Stimulated activated naive CD8-positive, alpha-beta T cell treated with anti-CD3 and anti-CD28 coated beads, Interleukin-15, amount 100 ng/mL, for 72 hours (primary cell): Measurements from ENCODE around the gene TMEM258.

ENCODE experiments used
- ATAC-seq: fragments of 150-1000 bp; cut with Tn5 transposase; 2 replicates; pipeline ENCODE4 v1.10.0; 2021; ENCODE audit warnings: mild to moderate bottlenecking, moderate library complexity
- DNase-seq, 2 donors: peaks; one replicate each; pipeline ENCODE4 v3.0.0; 2021 to 2022
- H3K27ac Mint-ChIP-seq, 2 donors: one replicate each; pipeline ENCODE4 v1.8.0; 2022; ENCODE audit warnings: mild to moderate bottlenecking in 2 of 2, mixed read lengths in 2 of 2, moderate library complexity in 2 of 2
- H3K27me3 Mint-ChIP-seq: one replicate; pipeline ENCODE4 v1.8.0; 2022; ENCODE audit warnings: mixed read lengths
- H3K4me1 Mint-ChIP-seq: one replicate; pipeline ENCODE4 v1.8.0; 2022; ENCODE audit warnings: mild to moderate bottlenecking, mixed read lengths
- H3K4me3 Mint-ChIP-seq, 2 donors: one replicate each; pipeline ENCODE4 v1.8.0; 2022; ENCODE audit warnings: mild to moderate bottlenecking in 2 of 2, mixed read lengths in 2 of 2, moderate library complexity in 1 of 2
- H3K9me3 Mint-ChIP-seq, 2 donors: one replicate each; pipeline ENCODE4 v1.8.0; 2022; ENCODE audit warnings: mixed read lengths in 2 of 2

The TMEM258 gene

DNA sequence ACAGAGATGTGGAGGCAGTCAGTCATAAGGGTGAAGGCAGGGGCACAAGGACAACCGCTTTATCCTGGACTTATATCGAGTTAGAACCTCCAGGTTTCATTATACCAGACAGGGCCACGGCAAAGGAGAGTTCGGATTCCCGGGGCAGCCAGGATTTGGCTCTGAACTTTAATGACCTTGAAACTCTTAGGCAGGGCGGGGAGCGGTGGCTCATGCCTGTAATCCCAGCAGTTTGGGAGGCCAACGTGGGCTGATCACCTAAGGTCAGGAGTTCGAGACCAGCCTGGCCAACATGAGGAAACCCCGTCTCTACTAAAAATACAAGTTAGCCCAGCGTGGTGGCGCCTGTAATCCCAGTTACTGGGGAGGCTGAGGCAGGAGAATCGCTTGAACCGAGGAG, 41.0 kb downstream of the TMEM258 start:
- H3K27me3 Mint-ChIP-seq = peaks cover 51% of the 10 kb centered on the region
- no peak for DNase-seq
- no peak overlapping the region for H3K4me3 Mint-ChIP-seq
- H3K9me3 Mint-ChIP-seq = no peaks in the 10 kb centered on the region
- H3K27ac Mint-ChIP-seq = no peak overlapping the region
- H3K4me1 Mint-ChIP-seq = peaks cover 35% of the 10 kb centered on the region
- ATAC-seq = no peak

DNA sequence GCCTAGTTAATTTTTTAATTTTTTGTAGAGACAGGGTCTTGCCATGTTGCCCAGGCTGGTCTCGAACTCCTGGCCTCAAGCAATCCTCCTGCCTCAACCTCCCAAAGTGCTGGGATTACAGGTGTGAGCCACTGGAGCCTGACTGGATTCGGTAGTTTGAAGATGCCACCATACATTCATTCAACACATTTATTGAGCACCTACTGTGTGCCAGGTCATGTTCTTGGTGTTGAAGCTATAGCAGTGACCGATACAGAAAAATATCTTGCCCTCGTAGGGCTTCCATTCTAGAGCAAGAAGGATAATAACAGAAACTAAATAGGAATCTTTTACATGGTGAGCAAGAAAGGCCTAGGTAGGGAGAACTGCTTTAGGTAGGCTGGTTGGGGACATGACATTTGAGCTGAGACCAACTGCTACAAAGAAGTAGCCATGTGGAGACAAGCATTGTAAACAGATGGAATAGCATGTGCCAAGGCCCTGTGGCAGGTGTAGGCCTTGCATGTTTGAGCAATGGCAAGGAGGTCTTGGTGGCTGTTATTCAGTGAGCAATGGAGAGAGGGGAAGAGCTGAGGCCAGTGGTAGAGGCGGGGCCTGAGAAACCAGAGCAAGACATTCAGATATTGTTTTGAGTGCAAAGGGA, 41.6 kb downstream of the TMEM258 start:
- no peak overlapping the region for H3K27ac Mint-ChIP-seq
- no peaks in the 10 kb centered on the region for H3K9me3 Mint-ChIP-seq
- no peak overlapping the region for H3K4me3 Mint-ChIP-seq
- peaks cover 51% of the 10 kb centered on the region for H3K27me3 Mint-ChIP-seq
- peaks cover 29% of the 10 kb centered on the region for H3K4me1 Mint-ChIP-seq
- ATAC-seq (no peak), DNase-seq (no peak)

DNA sequence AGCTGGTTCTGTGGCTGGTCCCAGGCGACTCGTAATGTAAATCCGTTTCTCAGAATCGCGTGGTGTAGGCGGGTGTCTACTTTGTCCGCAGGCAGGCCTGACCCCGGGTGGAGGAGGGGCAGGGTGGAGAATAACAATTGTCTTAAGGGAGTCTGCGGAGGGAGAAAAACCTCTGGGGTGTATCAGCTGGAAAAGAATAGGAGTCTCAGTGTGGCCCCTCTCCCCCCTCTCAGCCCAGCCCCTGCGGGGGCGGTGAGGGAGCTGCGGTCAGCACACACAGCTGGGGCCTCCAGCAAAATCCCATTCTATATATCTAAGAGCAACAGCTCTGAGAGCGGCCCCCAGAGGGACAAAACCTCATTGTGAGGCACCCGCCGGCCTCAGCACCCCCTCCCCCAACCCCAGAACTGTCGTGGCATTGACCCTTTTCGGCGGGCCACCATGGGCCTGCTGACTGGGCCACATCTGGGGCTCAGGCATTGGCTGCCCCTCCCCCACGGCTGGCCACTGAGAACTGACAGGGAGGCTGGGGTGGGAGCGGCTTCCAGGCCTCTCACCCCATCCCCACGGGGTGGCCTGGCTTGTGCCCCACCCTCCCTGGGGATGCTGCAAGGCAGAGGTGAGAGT, 42.7 kb downstream of the TMEM258 start:
- ATAC-seq = no peak
- Mint-ChIP-seq H3K4me3 (no peak overlapping the region), H3K9me3 (no peaks in the 10 kb centered on the region), H3K4me1 (peaks cover 24% of the 10 kb centered on the region), H3K27me3 (peaks cover 51% of the 10 kb centered on the region), H3K27ac (no peak overlapping the region)
- DNase-seq = no peak

DNA sequence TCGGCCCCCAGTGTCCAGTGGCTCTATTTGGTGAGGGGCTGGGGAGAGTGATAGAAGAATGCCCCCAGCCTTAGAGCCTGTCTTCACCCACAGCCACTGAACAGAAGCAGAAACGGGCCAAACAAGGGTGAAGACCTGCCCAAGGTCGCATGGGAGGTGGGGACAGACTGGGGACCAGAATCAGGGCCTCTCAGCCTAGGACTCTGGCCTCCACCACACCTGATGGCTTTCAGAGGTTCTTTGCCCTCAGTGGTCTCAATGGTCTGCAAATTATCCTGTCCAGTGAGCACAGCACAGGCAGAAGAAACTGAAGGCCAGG, 44.5 kb downstream of the TMEM258 start:
- Mint-ChIP-seq H3K4me1 (peaks cover 9% of the 10 kb centered on the region), H3K27ac (no peak overlapping the region), H3K27me3 (peaks cover 39% of the 10 kb centered on the region), H3K9me3 (no peaks in the 10 kb centered on the region), H3K4me3 (no peak overlapping the region)
- no peak for ATAC-seq
- no peak for DNase-seq

DNA sequence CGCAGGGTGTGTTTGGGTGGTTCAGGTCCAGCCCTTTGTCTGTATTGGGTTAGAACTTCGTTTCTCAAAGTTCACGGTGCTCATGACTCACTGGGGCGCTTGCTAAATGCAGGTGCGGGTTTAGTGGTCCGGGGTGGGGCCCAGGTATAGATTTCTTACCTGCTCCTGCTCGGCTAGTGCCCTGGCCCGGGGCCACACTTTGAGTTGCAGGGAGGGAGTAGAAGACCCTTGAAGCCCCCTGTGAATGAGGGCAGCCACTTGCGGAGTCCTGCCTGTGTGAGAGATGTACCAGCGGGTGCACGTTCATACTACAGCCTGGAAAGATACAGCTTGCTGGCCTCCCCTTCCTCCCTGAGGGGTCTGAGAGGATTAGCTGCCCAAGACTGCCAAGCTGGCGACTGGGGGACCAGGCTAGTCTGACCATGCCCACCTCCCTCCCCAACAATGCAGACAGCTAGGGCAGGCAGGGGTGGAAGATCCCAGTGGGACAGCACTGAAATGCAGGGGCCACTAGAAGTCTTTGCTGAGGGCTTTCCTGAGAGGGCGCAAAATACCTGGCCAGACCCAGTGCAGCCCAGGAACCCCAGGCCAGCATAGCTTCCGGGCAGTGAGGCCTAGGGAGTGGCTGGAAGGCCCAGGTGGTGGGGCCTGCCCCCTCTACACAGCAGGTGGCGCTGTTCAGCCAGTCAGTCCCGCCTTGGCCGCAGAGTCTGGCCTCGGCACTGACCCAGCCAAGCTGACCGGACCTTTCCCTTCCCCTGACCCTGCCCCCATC, 45.0 kb downstream of the TMEM258 start:
- Mint-ChIP-seq H3K9me3 (no peaks in the 10 kb centered on the region), H3K4me1 (peaks cover 6% of the 10 kb centered on the region), H3K27ac (no peak overlapping the region), H3K27me3 (peaks cover 36% of the 10 kb centered on the region), H3K4me3 (no peak overlapping the region)
- peak; percentile 41 to 47 for DNase-seq
- peak; percentile 49 for ATAC-seq

GRCh38 chr11:61746442-61747191, 45.8 kb downstream of the TMEM258 start:
- ATAC-seq (peak; percentile 21), DNase-seq (no peak)
- Mint-ChIP-seq H3K4me3 (no peak overlapping the region), H3K9me3 (no peaks in the 10 kb centered on the region), H3K27ac (peak overlapping the region; percentile 2 to 4), H3K27me3 (peaks cover 34% of the 10 kb centered on the region), H3K4me1 (peaks cover 6% of the 10 kb centered on the region)

GRCh38 chr11:61745781-61746441, 46.5 kb downstream of the TMEM258 start:
- Mint-ChIP-seq H3K9me3 (no peaks in the 10 kb centered on the region), H3K27ac (no peak overlapping the region), H3K4me3 (no peak overlapping the region), H3K4me1 (peaks cover 6% of the 10 kb centered on the region), H3K27me3 (peaks cover 26% of the 10 kb centered on the region)
- ATAC-seq (no peak), DNase-seq (no peak)

GRCh38 chr11:61744609-61745156, 47.7 kb downstream of the TMEM258 start:
- ATAC-seq (no peak), DNase-seq (no peak)
- Mint-ChIP-seq H3K27ac (no peak overlapping the region), H3K9me3 (no peaks in the 10 kb centered on the region), H3K4me3 (no peak overlapping the region), H3K27me3 (peaks cover 15% of the 10 kb centered on the region), H3K4me1 (peaks cover 6% of the 10 kb centered on the region)

GRCh38 chr11:61744181-61744580, 48.2 kb downstream of the TMEM258 start:
- peaks cover 1% of the 10 kb centered on the region for H3K4me1 Mint-ChIP-seq
- peaks cover 10% of the 10 kb centered on the region for H3K27me3 Mint-ChIP-seq
- no peak overlapping the region for H3K27ac Mint-ChIP-seq
- ATAC-seq = no peak
- DNase-seq = no peak
- H3K4me3 Mint-ChIP-seq = no peak overlapping the region
- H3K9me3 Mint-ChIP-seq = no peaks in the 10 kb centered on the region

DNA sequence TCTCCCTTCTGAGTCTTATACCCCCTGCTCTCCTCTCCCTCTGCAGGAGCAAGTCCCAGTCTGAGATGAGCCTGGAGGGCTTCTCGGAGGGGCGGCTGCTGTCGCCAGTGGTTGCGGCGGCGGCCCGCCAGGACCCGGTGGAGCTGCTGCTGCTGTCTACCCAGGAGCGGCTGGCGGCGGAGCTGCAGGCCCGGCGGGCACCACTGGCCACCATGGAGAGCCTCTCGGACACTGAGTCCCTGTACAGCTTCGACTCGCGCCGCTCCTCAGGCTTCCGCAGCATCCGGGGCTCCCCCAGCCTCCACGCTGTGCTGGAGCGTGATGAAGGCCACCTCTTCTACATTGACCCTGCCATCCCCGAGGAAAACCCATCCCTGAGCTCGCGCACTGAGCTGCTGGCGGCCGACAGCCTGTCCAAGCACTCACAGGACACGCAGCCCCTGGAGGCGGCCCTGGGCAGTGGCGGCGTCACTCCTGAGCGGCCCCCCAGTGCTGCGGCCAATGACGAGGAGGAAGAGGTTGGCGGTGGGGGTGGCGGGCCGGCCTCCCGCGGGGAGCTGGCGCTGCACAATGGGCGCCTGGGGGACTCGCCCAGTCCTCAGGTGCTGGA, 48.8 kb downstream of the TMEM258 start:
- H3K4me3 Mint-ChIP-seq = no peak overlapping the region
- H3K4me1 Mint-ChIP-seq = no peaks in the 10 kb centered on the region
- no peak for DNase-seq
- ATAC-seq = no peak
- peak overlapping the region in 1 of 2 donors; percentile 52 for H3K27ac Mint-ChIP-seq
- peaks cover 4% of the 10 kb centered on the region for H3K27me3 Mint-ChIP-seq
- H3K9me3 Mint-ChIP-seq = no peaks in the 10 kb centered on the region

DNA sequence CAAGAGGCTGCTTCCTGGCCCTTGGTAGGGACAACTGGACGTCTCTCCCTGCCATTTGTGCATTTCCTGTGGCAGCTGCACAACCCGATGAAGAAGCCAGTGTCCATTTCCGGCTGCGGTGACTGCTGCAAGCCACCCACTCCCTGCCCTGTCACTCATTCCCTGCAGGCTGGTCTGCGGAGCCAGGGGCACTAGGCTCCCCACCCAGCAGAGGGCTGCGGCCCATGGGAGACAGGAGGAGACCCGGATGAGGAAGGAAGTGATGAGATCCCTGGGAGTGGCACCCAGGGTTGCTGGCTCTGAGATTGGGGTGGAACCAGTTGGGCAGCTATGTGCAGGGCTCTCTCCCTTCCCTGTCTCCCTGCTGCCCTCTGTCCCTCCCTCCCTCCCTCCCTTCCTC, 50.0 kb downstream of the TMEM258 start:
- H3K4me3 Mint-ChIP-seq = no peak overlapping the region
- H3K27me3 Mint-ChIP-seq = no peaks in the 10 kb centered on the region
- DNase-seq (no peak), ATAC-seq (no peak)
- H3K27ac Mint-ChIP-seq = no peak overlapping the region
- no peaks in the 10 kb centered on the region for H3K4me1 Mint-ChIP-seq
- no peaks in the 10 kb centered on the region for H3K9me3 Mint-ChIP-seq

GRCh38 chr11:61739966-61740365, 52.4 kb downstream of the TMEM258 start:
- Mint-ChIP-seq H3K4me3 (no peak overlapping the region), H3K9me3 (no peaks in the 10 kb centered on the region), H3K27me3 (no peaks in the 10 kb centered on the region), H3K4me1 (no peaks in the 10 kb centered on the region), H3K27ac (no peak overlapping the region)
- DNase-seq (no peak), ATAC-seq (no peak)

DNA sequence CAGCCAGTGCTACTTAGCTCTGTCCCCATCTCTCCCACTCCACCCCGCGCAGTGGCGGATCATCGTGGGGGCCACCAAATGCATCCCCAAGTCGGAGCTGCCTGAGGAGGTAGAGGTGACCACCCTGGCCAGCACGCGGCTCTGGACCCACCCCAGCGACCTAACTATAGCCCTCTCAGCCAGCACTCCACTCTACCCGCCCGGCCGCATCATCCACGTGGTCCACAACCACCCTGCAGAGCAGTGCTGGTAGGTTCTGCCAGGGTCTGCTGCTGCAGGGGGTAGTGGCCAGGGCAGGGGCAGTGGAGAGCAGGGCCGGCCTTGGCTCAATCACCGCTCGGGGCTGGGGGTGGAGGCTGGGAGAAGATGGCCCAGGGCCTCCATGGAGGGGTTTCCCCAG, 53.0 kb downstream of the TMEM258 start:
- Mint-ChIP-seq H3K4me3 (no peak overlapping the region), H3K27me3 (no peaks in the 10 kb centered on the region), H3K27ac (no peak overlapping the region), H3K4me1 (no peaks in the 10 kb centered on the region), H3K9me3 (no peaks in the 10 kb centered on the region)
- DNase-seq = no peak
- ATAC-seq = no peak
